Lung microvascular endothelial cell (primary cell): ENCODE results near the gene DOCK6. TPM values are rescaled to one million over a fixed set of nuclear protein-coding genes. Genes with fewer than 3 reads are reported as not detected.
"Not testable (repeated sequence)": the region's sequence is repeated elsewhere in the genome, so short reads cannot be mapped to it uniquely, and the experiment has no call there.

ENCODE experiments used
- DNase-seq, 2 donors: peaks; one replicate each; pipeline versions ENCODE4 v3.0.0 to v3.0.0-alpha.2; 2010; ENCODE audit warnings: low read depth in 2 of 2
- total RNA-seq: library from RNA; depleted of rRNA; stranded (reverse); fragments of >200 nt; gene quantifications from 2 replicates; pipeline ENCODE4 v1.2.1, GENCODE V29; 2014

DOCK6 gene
- total RNA-seq, 1 donor from 2014 or later = 46.4 TPM

GRCh38 chr19:11172576-11172975, 89.7 kb downstream of the DOCK6 start:
- DNase-seq = no peak

GRCh38 chr19:11171144-11171543, 91.2 kb downstream of the DOCK6 start:
- DNase-seq = no peak

- peak; percentile 79 to 82 for DNase-seq
Measured at GRCh38 chr19:11169896-11170678, 92.2 kb downstream of the DOCK6 start.

DNA sequence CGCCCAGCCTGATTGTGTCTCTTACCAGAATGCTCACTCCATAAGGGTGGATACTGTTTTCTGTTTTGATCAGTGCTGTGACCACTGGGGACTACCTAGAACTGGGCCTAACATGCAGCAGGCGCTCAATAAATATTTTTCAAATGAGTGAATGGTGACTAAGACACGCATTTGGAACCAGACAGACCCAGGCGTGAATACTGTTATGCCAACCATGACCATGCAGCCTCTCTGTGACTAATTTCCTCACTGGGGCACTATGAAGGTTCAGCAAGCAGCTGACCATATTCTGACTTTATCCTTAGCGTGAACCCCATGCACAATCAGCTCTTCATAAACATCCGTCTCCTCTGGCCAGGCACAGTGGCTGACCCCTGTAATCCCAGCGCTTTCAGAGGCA, 93.8 kb downstream of the DOCK6 start:
- DNase-seq = peak; percentile 93 to 98

- DNase-seq = no peak
Measured at GRCh38 chr19:11166281-11167142, 95.8 kb downstream of the DOCK6 start.

DNA sequence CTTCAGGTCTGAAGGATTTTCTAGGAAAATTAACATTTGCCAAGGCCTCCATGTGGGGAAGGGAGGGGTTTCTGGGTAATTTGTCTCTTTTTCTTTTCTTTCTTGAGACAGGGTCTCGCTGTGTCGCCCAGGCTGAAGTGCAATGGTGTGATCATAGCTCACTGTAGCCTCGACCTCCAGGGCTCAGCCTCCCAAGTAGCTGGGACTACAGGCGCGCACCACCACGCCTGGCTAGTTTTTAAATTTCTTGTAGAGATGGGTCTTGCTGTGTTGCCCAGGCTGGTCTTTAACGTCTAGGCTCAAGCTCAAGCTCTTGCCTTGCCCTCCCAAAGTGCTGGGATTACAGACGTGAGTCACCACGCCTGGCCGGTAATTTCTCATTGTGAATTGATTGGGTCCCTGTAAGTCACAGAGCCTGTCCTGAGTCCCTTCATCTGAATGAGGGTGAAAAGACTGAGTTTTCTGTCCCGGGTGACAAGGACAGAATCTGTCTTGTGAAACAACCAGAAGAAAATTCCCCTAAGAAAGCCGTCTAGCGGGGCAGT, 96.8 kb downstream of the DOCK6 start:
- peak in 1 of 2 donors; percentile 39 for DNase-seq

- DNase-seq = peak; percentile 50 to 59
Measured at GRCh38 chr19:11164879-11165406, 97.4 kb downstream of the DOCK6 start.

DNA sequence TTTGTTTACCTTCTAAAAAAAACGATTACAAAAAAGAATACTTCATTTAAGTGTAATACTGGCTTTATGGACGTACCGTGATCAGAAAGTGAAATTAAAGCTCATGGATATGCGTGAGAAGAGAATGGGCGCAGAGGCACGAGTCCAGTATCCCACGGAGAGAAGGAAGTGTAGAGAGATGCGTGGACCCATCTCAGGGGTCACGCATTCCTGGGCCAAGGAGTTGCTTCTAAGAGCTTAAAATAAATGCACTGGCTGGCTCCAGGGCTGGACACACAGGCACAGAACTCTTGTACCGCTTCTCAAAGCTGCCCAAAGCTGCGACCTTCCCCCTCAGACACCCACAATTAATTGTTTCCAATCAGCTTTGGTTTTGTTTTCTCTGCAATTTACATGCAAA, 98.0 kb downstream of the DOCK6 start:
- DNase-seq = no peak

- not testable (repeated sequence) for DNase-seq
Measured at GRCh38 chr19:11160440-11160768, 101.9 kb downstream of the DOCK6 start.

DNA sequence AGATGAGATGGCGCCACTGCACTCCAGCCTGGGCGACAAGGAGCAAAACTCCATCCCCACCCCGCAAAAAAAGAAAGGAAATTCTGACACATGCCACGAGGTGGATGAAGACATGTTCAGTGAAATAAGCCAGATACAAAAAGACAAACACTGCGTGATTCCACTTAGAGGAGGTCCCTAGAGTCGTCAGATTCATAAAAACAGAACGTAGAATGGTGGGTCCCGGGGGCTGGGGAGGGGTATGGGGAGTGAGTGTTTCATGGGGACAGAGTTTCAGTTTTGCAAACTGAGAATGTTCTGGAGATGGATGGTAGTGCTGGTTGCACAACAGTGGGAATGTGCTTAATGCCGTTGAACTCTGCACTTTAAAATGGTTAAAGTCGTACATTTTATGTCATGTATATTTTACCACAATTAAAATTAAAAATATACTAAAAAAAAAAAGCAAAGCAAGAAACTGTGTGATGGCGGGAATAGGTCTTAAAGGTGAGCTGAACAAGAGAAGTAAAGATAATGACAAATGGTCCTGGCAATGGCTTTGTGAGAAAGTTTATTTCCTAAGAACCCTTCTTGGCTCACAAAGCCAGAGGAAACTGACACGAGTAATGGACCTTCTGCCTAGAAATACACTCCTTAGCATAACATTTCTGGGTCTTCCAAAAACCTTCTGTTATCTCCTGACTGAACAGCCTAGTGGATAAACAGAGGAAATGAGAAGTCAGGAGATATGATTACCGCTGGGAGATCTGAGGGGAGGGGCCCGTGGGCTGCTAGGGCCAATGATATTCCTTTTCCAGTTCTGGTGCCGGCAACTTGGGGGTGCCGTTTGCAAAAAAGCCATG, 102.5 kb downstream of the DOCK6 start:
- DNase-seq = peak; percentile 47 to 66

DNA sequence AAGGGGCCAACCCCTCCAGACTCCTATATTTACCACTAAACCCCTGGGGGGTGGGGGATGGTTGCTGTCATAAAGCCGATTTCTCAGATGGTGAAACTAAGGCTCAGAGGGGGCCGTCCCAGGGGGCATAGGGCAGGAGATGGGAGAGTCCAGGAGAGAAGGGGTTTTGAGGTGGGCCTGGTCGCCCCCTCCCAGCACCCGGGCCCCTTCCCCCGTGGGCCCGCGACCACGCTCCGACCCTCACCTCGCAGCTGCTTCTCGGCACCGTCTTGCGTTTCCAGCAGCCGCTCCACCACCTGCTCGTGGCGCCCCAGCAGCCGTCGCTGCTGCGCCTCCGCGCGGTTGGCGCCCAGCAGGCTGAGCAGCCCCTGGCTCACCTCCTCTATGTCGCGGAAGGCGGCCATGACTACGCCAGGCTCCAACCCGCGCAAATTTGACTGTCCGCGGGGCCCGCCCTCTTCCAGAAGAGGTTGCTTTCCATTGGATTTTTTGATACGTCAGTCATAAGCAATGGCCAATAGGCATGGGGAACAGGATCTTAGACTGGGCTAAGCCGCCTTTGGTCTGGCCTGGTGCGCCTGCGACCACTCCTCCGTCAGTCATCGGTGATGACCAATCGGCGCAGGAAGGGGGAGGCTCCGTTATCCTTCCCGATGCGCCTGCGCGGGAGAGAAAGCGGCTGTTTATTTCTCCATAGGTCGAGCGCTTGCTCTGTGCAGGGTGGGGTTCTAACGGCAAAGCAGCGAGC, 106.8 kb downstream of the DOCK6 start, which contains the start of gene SPC24:
Gene SPC24, minus strand, starts transcription at position 410 of the 748 bp plus-strand sequence. Its CDS starts 6 bp downstream, at position 404.
- DNase-seq = peak; percentile 99

DNA sequence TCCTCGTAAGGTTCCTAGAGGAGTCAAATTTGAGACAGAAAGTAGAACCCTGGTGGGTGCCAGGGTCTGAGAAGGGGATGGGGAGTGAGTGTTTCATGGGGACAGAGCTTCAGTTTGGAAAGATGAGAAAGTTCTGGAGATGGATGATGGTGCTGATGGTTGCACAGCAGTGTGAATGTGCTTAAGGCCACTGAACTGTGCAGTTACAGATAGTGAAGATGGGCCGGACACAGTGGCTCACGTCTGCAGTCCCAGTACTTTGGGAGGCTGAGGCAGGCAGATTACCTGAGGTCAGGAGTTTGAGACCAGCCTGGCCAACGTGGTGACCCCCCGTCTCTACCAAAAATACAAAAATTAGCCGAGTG, 107.7 kb downstream of the DOCK6 start:
- no peak for DNase-seq

GRCh38 chr19:11152318-11153062, 109.8 kb downstream of the DOCK6 start:
- peak; percentile 79 to 93 for DNase-seq

DNA sequence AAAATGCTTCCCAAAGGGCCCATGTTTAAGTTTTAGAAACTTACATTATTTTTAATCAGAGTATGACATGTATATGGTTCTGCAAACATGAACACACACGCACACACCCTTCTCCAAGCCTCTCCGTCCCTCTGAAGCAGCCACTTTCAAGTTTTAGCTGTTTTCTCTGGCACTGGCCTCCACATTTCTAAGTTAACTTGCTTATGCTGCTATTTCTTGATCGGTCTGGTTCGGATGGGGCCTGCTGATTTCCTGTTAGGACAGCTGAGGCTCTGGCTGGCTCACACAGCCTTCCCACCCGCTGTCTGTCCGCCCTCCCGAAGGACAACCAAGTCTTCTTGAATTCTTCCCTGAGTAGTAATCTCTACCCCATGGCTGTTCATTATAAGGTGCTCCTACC, 111.1 kb downstream of the DOCK6 start:
- no peak for DNase-seq

Other genes with a start within 250 kb of the DOCK6 start
- 47.9 and 81.5 TPM in 2 replicates for gene LDLR, start 173.1 kb downstream of the DOCK6 start, total RNA-seq
- 14.3 and 35.7 TPM in 2 replicates for gene SPC24, start 106.7 kb downstream of the DOCK6 start, total RNA-seq
- 39.0 and 110 TPM in 2 replicates for gene KANK2, start 65.0 kb downstream of the DOCK6 start, total RNA-seq
- not detected in 2 replicates for gene ANGPTL8, start 22.9 kb downstream of the DOCK6 start, total RNA-seq
- not detected in 2 replicates for gene TSPAN16, start 33.6 kb upstream of the DOCK6 start, total RNA-seq
- 29.0 and 31.5 TPM in 2 replicates for gene RAB3D, start 77.1 kb upstream of the DOCK6 start, total RNA-seq
- 83.7 and 105 TPM in 2 replicates for gene TMEM205, start 83.7 kb upstream of the DOCK6 start, total RNA-seq
- 3.9 and 6.2 TPM in 2 replicates for gene CCDC159, start 84.0 kb upstream of the DOCK6 start, total RNA-seq
- 6.5 and 6.9 TPM in 2 replicates for gene PLPPR2, start 92.9 kb upstream of the DOCK6 start, total RNA-seq
- 0.65 and 1.2 TPM in 2 replicates for gene SWSAP1, start 112.1 kb upstream of the DOCK6 start, total RNA-seq
- gene EPOR, start 121.8 kb upstream of the DOCK6 start, total RNA-seq = 5.0 and 5.8 TPM in 2 replicates
- 0.22 and 1.8 TPM in 2 replicates for gene RGL3, start 156.8 kb upstream of the DOCK6 start, total RNA-seq
- under 0.01 TPM in 1 of 2 replicates, not detected in the other for gene ODAD3, start 172.6 kb upstream of the DOCK6 start, total RNA-seq
- 103 and 132 TPM in 2 replicates for gene PRKCSH, start 173.1 kb upstream of the DOCK6 start, total RNA-seq
- gene ELAVL3, start 218.5 kb upstream of the DOCK6 start, total RNA-seq = not detected in 2 replicates
- 5.2 and 7.5 TPM in 2 replicates for gene ZNF653, start 243.3 kb upstream of the DOCK6 start, total RNA-seq